Medulla oblongata (tissue), 1 donor: Measurements from ENCODE around the gene SNX6.
"Not testable (repeated sequence)": the region's sequence is repeated elsewhere in the genome, so short reads cannot be mapped to it uniquely, and the experiment has no call there.

ENCODE experiments used
- DNase-seq: peaks from one replicate; pipeline ENCODE4 v3.0.0-alpha.2; 2015; ENCODE audit errors: extremely low spot score

Gene SNX6

GRCh38 chr14:34521071-34521470 is 108.9 kb downstream of the SNX6 start:
- not testable (repeated sequence) for DNase-seq

DNA sequence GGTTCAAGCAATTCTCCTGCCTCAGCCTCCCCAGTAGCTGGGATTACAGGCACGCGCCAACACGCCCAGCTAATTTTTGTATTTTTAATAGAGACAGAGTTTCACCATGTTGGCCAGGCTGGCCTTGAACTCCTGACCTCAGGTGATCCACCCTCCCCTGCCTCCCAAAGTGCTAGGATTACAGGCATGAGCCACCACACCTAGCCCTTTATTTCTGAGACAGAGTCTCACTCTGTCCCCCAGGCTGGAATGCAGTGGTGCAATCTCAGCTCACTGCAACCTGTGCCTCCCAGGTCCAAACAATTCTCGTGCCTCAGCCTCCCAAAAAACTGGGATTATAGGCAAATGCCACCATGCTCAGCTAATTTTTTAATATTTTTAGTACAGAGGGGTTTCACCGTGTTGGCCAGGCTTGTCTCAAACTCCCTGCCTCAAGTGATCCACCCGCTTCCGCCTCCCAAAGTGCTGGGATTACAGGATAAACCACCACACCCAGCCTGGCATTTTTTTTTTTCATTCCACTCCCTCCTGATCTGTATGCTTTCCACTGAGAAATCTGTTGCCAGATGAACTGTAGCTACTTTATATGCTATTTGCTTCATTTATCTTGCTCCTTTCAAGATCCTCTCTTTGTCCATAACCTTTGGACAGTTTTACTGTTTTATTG is 109.5 kb downstream of the SNX6 start:
- not testable (repeated sequence) for DNase-seq
